NCI-H524 (cell line): ENCODE measurements around the gene OR6C6.
"Not testable (repeated sequence)": the region's sequence is repeated elsewhere in the genome, so short reads cannot be mapped to it uniquely, and the experiment has no call there.

Experiments used
- DNase-seq, 2 experiments: peaks; one replicate each; lab custom pipeline; 2025; lab: John Stamatoyannopoulos, UW

The OR6C6 gene

GRCh38 chr12:55296469-55296868 is at the start of gene OR6C6:
Gene OR6C6, minus strand, starts transcription at chr12:55296569. Its CDS starts 1,337 bp downstream, at chr12:55295232.
- DNase-seq = no peak

GRCh38 chr12:55336002-55336401 is 39.6 kb upstream of the OR6C6 start:
- DNase-seq = no peak

GRCh38 chr12:55330446-55330845 is 34.1 kb upstream of the OR6C6 start, which contains the start of gene OR6C3:
Gene OR6C3, plus strand, starts transcription at chr12:55330746. Its CDS starts 955 bp downstream, at chr12:55331701.
- no peak for DNase-seq

GRCh38 chr12:55325801-55326200 is 29.4 kb upstream of the OR6C6 start:
- DNase-seq = not testable (repeated sequence)

GRCh38 chr12:55320201-55320600 is 23.8 kb upstream of the OR6C6 start:
- no peak for DNase-seq

- DNase-seq = no peak
These were observed 17.7 kb upstream of the OR6C6 start, which contains the start of gene OR6C1 for GRCh38 chr12:55314043-55314442. Gene OR6C1, plus strand, starts transcription at chr12:55314343. Its CDS starts 6,257 bp downstream, at chr12:55320600.

GRCh38 chr12:55289999-55290398 is 6.4 kb downstream of the OR6C6 start:
- DNase-seq = no peak

GRCh38 chr12:55280991-55281390 is 15.4 kb downstream of the OR6C6 start:
- DNase-seq = no peak

GRCh38 chr12:55258303-55258702 is 38.1 kb downstream of the OR6C6 start:
- DNase-seq = no peak

GRCh38 chr12:55256831-55257230 is 39.5 kb downstream of the OR6C6 start:
- no peak for DNase-seq

GRCh38 chr12:55253281-55253680 is 43.1 kb downstream of the OR6C6 start:
- no peak for DNase-seq

- no peak for DNase-seq
These were observed 45.4 kb downstream of the OR6C6 start for GRCh38 chr12:55250944-55251343.

GRCh38 chr12:55246159-55246558 is 50.2 kb downstream of the OR6C6 start:
- no peak for DNase-seq

GRCh38 chr12:55244309-55244708 is 52.1 kb downstream of the OR6C6 start, which contains the start of gene OR6C74:
Gene OR6C74, plus strand, starts transcription at chr12:55244609. Its CDS starts 2,679 bp downstream, at chr12:55247288.
- DNase-seq = no peak
